ENCODE data around the gene SCLY.
A peak's percentile ranks its signal among the peaks of the same experiment; 100 is the strongest.

SCLY gene

DNA sequence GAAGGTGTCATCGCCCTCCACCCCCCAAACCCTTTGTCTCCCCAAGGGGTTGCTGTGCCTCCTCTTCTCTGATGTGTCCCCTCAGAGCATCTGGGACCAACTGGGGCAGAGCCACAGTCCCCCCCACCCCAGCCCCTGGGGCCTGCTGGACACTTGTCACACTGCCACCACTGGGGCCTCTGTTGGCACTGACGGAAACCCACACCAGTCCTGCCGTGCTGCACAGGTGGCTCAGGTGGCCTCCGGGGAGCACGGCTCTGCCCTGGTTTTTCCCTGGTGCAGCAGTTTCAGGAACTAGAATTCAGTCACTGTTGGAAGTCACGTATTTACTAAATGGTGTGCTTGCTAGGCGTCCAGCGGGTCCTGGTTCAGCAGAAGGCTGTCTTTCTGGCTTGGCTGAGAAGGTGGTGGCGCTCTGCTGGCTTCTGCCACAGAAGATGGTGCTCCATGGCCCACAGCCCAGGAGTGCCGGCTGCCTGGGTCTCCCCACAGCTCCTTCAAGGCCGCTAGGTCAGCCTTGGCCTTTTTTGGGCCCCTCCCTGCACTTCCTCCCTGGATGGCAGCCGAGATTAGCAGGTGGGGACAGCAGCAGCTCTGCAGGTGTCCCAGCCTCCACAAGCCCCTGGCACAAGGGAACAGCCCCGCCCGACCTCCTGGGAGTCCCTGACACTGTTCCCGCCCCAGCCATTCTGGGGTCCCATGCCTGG, 59.1 kb downstream of the SCLY start:
- H3K4me3 ChIP-seq (ENCODE audit: low read length), result no peak overlapping the region
- DNase-seq (ENCODE audit: low read depth), result no peak
- no peak for TF ChIP-seq CTCF (IDR thresholded peaks at IDR 0.05; ENCODE audit: insufficient read depth, low read depth, low read length, missing control alignments)

DNA sequence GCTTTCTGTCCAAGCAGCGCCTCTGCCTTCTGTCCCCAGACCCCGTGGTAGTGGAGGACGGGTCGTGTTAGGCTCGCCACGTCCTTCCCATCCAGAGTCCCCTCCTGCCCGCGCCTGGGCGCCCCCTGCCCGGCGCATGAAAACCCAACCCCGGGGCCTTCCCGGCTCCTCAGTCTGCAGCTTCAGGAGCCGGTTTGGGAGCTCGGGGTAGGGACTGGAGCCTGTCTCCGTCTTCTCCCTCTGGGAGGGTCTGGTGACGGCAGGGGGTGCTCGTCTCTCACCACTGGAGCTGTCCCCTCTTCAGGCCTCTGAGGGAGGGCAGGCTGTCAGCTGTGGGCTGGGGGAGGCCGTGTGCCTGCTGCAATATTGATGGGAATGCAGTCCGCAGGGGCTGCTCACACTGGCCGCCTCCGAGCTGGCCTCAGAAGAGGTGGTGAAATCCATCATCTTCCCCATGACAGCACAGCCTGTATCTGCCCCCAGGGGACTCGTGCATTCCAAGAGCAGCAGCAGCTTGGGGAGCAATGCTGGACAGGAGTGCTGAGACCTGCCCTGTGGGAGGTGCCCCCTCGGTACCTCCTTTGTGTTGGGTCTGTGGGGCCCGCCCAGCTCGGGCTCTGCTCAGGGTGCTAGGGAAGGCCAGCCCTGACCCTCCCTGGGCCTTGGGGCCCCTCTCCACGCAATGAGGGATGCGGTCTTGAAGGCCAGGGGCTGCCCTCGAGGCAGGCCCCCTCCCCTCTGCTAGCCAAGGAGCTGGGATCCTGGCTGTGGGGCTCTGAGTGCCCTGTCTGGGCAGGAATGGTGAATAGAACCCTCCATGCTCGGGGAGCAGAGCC, 59.9 kb downstream of the SCLY start:
- DNase-seq (ENCODE audit: low read depth), result peak; percentile 26
- no peak for TF ChIP-seq CTCF (IDR thresholded peaks at IDR 0.05; ENCODE audit: insufficient read depth, low read depth, low read length, missing control alignments)

DNA sequence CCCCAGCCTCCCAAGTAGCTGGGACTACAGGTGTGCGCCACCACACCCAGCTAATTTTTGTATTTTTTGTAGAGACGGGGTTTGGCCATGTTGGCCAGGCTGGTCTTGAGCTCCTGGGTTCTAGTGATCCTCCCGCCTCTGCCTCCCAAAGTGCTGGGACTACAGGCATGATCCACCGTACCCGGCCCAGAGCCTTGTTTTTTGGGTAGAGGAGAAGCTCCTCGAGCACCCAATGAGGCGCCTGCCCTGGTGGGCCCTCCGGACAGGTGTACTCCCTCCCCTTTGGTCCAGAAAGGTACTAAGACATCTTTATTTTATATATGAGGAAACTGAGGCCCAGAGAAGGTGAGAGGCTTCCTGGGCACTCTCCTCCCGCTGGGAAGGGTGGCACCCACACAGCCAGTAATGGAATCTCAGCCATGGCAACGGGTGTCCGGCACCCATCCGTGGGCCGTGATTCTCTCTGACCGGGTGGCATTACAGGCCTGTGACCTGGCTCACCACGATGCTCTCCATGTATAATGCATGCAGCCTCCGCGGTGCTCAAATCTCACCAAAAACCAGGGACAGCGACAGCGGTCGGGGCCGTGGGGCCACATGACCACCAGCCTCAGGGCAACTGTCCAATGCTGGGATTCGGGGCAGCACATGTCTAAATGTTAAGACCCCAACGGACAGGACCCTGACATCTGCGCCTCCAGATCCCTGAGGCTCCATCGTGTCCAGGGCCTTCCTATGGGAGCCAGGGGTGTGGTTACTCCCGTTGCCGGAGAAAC, 60.9 kb downstream of the SCLY start:
- H3K4me3 ChIP-seq (ENCODE audit: low read length), result no peak overlapping the region
- no peak for DNase-seq (ENCODE audit: low read depth)
- TF ChIP-seq CTCF (IDR thresholded peaks at IDR 0.05; ENCODE audit: insufficient read depth, low read depth, low read length, missing control alignments), result no peak

More for the DNA sequence above, 59.9 kb downstream of the SCLY start:
- H3K4me3 ChIP-seq (ENCODE audit: low read length), result no peak overlapping the region

DNA sequence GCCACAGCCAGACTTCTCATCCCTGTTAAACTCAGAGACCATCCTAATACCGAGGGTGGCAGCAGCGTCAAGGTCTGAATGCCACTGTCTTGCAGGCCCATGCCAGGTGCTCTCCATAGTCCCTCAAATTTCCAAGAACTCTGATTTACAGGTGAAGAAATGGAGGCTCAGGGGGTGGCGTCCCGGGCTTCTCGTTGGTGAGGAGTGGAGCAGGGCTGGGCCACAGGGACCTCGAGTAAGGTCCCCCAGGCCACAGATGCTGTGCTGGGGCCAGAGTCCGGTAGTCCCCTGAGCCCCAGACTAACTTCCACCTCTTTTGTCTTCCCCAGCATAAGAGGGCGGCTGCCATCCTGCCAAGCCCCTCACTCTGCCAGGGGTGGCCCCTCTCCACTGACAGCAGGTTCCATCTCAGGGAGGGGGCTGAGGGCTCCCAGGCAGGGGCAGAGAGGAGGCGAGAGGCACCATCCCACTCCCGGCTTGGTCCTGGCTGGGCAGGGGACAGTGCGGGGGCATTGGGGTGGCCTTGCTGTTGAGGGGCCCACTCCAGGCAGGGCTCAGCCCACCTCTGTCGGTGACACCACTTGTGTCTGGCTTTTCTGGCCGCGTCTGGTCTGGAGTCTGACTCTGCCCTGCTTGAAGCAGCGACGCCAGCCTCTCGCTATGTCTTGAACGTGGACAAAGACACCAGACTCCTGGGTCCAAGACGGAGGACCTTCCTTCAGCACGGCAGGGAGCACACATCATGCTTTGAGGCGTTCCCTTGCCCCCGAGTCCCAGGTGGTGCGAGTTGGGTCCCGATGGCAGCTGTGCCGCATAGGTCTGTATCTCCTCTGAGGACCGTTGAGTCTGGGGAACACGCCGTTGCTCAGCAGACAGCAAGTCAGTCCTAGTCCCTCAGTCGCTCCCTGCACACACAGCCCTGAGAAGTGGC, 61.8 kb downstream of the SCLY start:
- DNase-seq (ENCODE audit: low read depth), result no peak
- H3K4me3 ChIP-seq (ENCODE audit: low read length), result no peak overlapping the region
- TF ChIP-seq CTCF (IDR thresholded peaks at IDR 0.05; ENCODE audit: insufficient read depth, low read depth, low read length, missing control alignments), result no peak

- DNase-seq (ENCODE audit: low read depth), result no peak
- no peak overlapping the region for H3K4me3 ChIP-seq (ENCODE audit: low read length)
- no peak for TF ChIP-seq CTCF (IDR thresholded peaks at IDR 0.05; ENCODE audit: insufficient read depth, low read depth, low read length, missing control alignments)
These were observed 62.6 kb downstream of the SCLY start for GRCh38 chr2:238123218-238123971.

Data from epithelial cell of esophagus (primary cell).